B cell (primary cell): ENCODE data around the gene GRID1. TPM values are rescaled to one million over a fixed set of nuclear protein-coding genes. Genes with fewer than 3 reads are reported as not detected.

ENCODE experiments used
- ATAC-seq: fragments of 200-7000 bp; cut with Tn5 transposase; one replicate; pipeline ENCODE4 v1.10.0; 2021; ENCODE audit warnings: low read depth, mild to moderate bottlenecking, moderate number of reproducible peaks, moderate library complexity
- CTCF ChIA-PET: fragments of 350-600 bp; sonication (Branson Sonifier 250); formaldehyde crosslinking; loops from one replicate; lab custom pipeline; 2021; ENCODE audit warnings: antibody characterized with exemption, inconsistent platforms; lab: Charles Lee
- POLR2A ChIA-PET: fragments of 350-600 bp; sonication (Branson Sonifier 250); formaldehyde crosslinking; loops from one replicate; lab custom pipeline; 2021; ENCODE audit warnings: antibody characterized with exemption; lab: Charles Lee
- DNase-seq: peaks from one replicate; pipeline ENCODE4 v3.0.0; 2013
- H2AFZ ChIP-seq: 2 replicates; pipeline ENCODE4 v1.6.1; 2012; ENCODE audit warnings: mild to moderate bottlenecking, low read depth, low read length; ENCODE audit not compliant: insufficient read depth, poor library complexity, severe bottlenecking
- H3K27ac ChIP-seq, 2 donors: 1 replicate in 1 of 2; 2 replicates in 1 of 2; pipeline ENCODE4 v1.5.1; 2012 to 2013; ENCODE audit warnings: low read length in 2 of 2, mild to moderate bottlenecking in 2 of 2, moderate library complexity in 1 of 2
- H3K27me3 ChIP-seq, 4 experiments: fragments of 200-600 bp in 1 of 4; sonication (generic) in 1 of 4; replicated peaks in 1 of 4; 1 replicate in 2 of 4; 2 replicates in 2 of 4; pipeline versions ENCODE4 v1.6.1 to v1.7.0; 2013 to 2016; ENCODE audit warnings: low read length in 3 of 4, mild to moderate bottlenecking in 2 of 4, mixed read lengths in 1 of 4, moderate library complexity in 1 of 4; ENCODE audit not compliant: insufficient read depth in 4 of 4, control insufficient read depth in 3 of 4; ENCODE audit errors: control extremely low read depth in 1 of 4
- H3K36me3 ChIP-seq, 2 experiments: replicated peaks in 1 of 2; 1 replicate in 1 of 2; 2 replicates in 1 of 2; pipeline versions ENCODE4 v1.6.1 to v1.7.1; 2013; ENCODE audit warnings: low read length in 1 of 2; ENCODE audit not compliant: insufficient read depth in 2 of 2, control insufficient read depth in 1 of 2; ENCODE audit errors: control extremely low read depth in 1 of 2, extremely low read depth in 1 of 2
- H3K4me1 ChIP-seq, 2 donors: fragments of 200-600 bp in 1 of 2; sonication (generic) in 1 of 2; 1 replicate in 1 of 2; 2 replicates in 1 of 2; pipeline versions ENCODE4 v1.5.1 to v1.6.1; 2013 to 2017; ENCODE audit warnings: low read length in 2 of 2; ENCODE audit not compliant: control insufficient read depth in 2 of 2, insufficient read depth in 2 of 2
- H3K4me2 ChIP-seq: replicated peaks from 2 replicates; pipeline ENCODE3; 2012; ENCODE audit warnings: mild to moderate bottlenecking, low read depth, low read length; ENCODE audit not compliant: poor library complexity, severe bottlenecking
- H3K4me3 ChIP-seq, 5 experiments: fragments of 200-600 bp in 1 of 5; sonication (generic) in 1 of 5; 1 replicate in 3 of 5; 2 replicates in 2 of 5; pipeline versions ENCODE4 v1.5.1 to v1.7.0; 2011 to 2016; ENCODE audit warnings: low read length in 4 of 5, mild to moderate bottlenecking in 4 of 5, low read depth in 2 of 5, control low read depth in 1 of 5, moderate library complexity in 1 of 5; ENCODE audit not compliant: insufficient read depth in 1 of 5; ENCODE audit errors: control extremely low read depth in 1 of 5, extremely low read depth in 1 of 5
- H3K79me2 ChIP-seq: fragments of 200-600 bp; sonication (generic); one replicate; pipeline ENCODE4 v1.6.0; 2016; ENCODE audit warnings: low read length; ENCODE audit not compliant: control insufficient read depth, insufficient read depth
- H3K9ac ChIP-seq: fragments of 200-600 bp; sonication (generic); 2 replicates; pipeline ENCODE4 v1.6.1; 2017; ENCODE audit warnings: mild to moderate bottlenecking, low read length, moderate library complexity
- H3K9me3 ChIP-seq, 3 donors: one replicate each; pipeline versions ENCODE4 v1.6.1 to v1.7.1; 2013; ENCODE audit warnings: low read length in 2 of 3; ENCODE audit not compliant: control insufficient read depth in 2 of 3, insufficient read depth in 1 of 3; ENCODE audit errors: control extremely low read depth in 1 of 3
- H4K20me1 ChIP-seq: 2 replicates; pipeline ENCODE4 v1.6.0; 2012; ENCODE audit warnings: mild to moderate bottlenecking, low read length; ENCODE audit not compliant: insufficient read depth, control insufficient read depth, poor library complexity, severe bottlenecking
- H3K27ac Mint-ChIP-seq: one replicate; pipeline ENCODE4 v1.8.0; 2021; ENCODE audit warnings: mixed read lengths
- H3K27me3 Mint-ChIP-seq: one replicate; pipeline ENCODE4 v1.8.0; 2021; ENCODE audit warnings: mixed read lengths
- H3K4me1 Mint-ChIP-seq: one replicate; pipeline ENCODE4 v1.8.0; 2021; ENCODE audit warnings: mixed read lengths
- H3K4me3 Mint-ChIP-seq: one replicate; pipeline ENCODE4 v1.8.0; 2021; ENCODE audit warnings: mixed read lengths
- H3K9me3 Mint-ChIP-seq: one replicate; pipeline ENCODE4 v1.8.0; 2022; ENCODE audit warnings: mixed read lengths; ENCODE audit not compliant: insufficient read depth
- CTCF ChIP-seq: fragments of 200-600 bp; IDR thresholded peaks from one replicate; pipeline ENCODE4 v1.8.0; 2022; ENCODE audit warnings: antibody characterized with exemption, mild to moderate bottlenecking
- EZH2 ChIP-seq: IDR thresholded peaks from 2 replicates; pipeline ENCODE4 v1.6.1; 2012; ENCODE audit warnings: borderline replicate concordance, low read depth, mild to moderate bottlenecking, moderate library complexity, low read length; ENCODE audit not compliant: insufficient read depth, poor library complexity, severe bottlenecking
- WGBS: methylation state at CpG from one replicate; pipeline ENCODE4 v1.1.5; 2013; ENCODE audit warnings: missing lambda C conversion rate; ENCODE audit not compliant: insufficient coverage; 5-methylcytosine and 5-hydroxymethylcytosine counted together
- intact Hi-C: fragments of 100-400 bp; cut with micrococcal nuclease; formaldehyde crosslinking; loops from one replicate; pipeline ENCODE4 v1.10.0; 2022
- polyA plus RNA-seq: library from polyadenylated mRNA; depleted of rRNA; stranded (reverse); fragments of >200 nt; gene quantifications from 2 replicates; pipeline ENCODE4 v1.2.3, GENCODE V29; 2012
- total RNA-seq, 2 donors: library from RNA; stranded (reverse); fragments of 120-200 nt in 1 of 2; gene quantifications; 1 replicate in 1 of 2; 2 replicates in 1 of 2; pipeline versions ENCODE4 v1.2.3 to v1.2.4, GENCODE V29; 2013 to 2022

GRID1 gene
- total and polyA plus RNA-seq, 2 donors (not counting 1 experiment from before 2014, with no cell fraction given) = not detected

GRCh38 chr10:86127274-86127819, 239.2 kb downstream of the GRID1 start:
- DNase-seq = no peak
- 77% methylated on average over 7 of the region's 8 CpGs for WGBS
- H3K79me2 ChIP-seq = no peaks in the 10 kb centered on the region
- no peak overlapping the region for H3K9ac ChIP-seq
- no peaks in the 10 kb centered on the region for H3K4me1 ChIP-seq
- peaks cover 0 to 2% (median 0%) of the 10 kb centered on the region in 4 experiments for H3K27me3 ChIP-seq
- peaks cover 21% of the 10 kb centered on the region for H3K27me3 Mint-ChIP-seq
- H3K9me3 ChIP-seq = peaks cover 0 to 2% (median 0%) of the 10 kb centered on the region in 3 donors
- H3K36me3 ChIP-seq = no peaks in the 10 kb centered on the region
- no peak overlapping the region for H3K4me2 ChIP-seq
- intact Hi-C loops = no loop called here
- no peaks in the 10 kb centered on the region for H3K9me3 Mint-ChIP-seq
- no peak overlapping the region for H3K4me3 ChIP-seq
- ChIA-PET CTCF (no interaction called here), POLR2A (no interaction called here)
- no peaks in the 10 kb centered on the region for H3K4me1 Mint-ChIP-seq
- no peak for ATAC-seq
- no peak overlapping the region for H3K4me3 Mint-ChIP-seq
- no peak overlapping the region for H3K27ac ChIP-seq
- H3K27ac Mint-ChIP-seq = no peak overlapping the region
- TF ChIP-seq EZH2 (no peak), CTCF (no peak)
- H2AFZ ChIP-seq = no peak overlapping the region
- H4K20me1 ChIP-seq = no peaks in the 10 kb centered on the region

- intact Hi-C loops = no loop called here
- H3K9ac ChIP-seq = no peak overlapping the region
- TF ChIP-seq CTCF (no peak), EZH2 (no peak)
- H2AFZ ChIP-seq = no peak overlapping the region
- no peak overlapping the region for H3K27ac ChIP-seq
- ATAC-seq (no peak), DNase-seq (no peak)
- ChIA-PET CTCF (no interaction called here), POLR2A (no interaction called here)
- H3K4me3 Mint-ChIP-seq = no peak overlapping the region
- no peak overlapping the region for H3K4me2 ChIP-seq
- no peaks in the 10 kb centered on the region for H3K4me1 Mint-ChIP-seq
- WGBS = 88% methylated on average over 2 of the region's 4 CpGs
- no peaks in the 10 kb centered on the region for H3K4me1 ChIP-seq
- H3K4me3 ChIP-seq = no peak overlapping the region
- peaks cover 21% of the 10 kb centered on the region for H3K27me3 Mint-ChIP-seq
- H4K20me1 ChIP-seq = no peaks in the 10 kb centered on the region
- H3K9me3 ChIP-seq = peaks cover 0 to 2% (median 0%) of the 10 kb centered on the region in 3 donors
- no peaks in the 10 kb centered on the region for H3K79me2 ChIP-seq
- H3K9me3 Mint-ChIP-seq = no peaks in the 10 kb centered on the region
- H3K27ac Mint-ChIP-seq = no peak overlapping the region
- no peaks in the 10 kb centered on the region for H3K36me3 ChIP-seq
- peaks cover 0 to 2% (median 0%) of the 10 kb centered on the region in 4 experiments for H3K27me3 ChIP-seq
Observed at GRCh38 chr10:86124734-86125133, 241.9 kb downstream of the GRID1 start.
